ENCODE results near the gene REP15. TPM values are rescaled to one million over a fixed set of nuclear protein-coding genes. Genes with fewer than 3 reads are reported as not detected.
A peak's percentile ranks its signal among the peaks of the same experiment; 100 is the strongest.
"Not testable (repeated sequence)": the region's sequence is repeated elsewhere in the genome, so short reads cannot be mapped to it uniquely, and the experiment has no call there.

REP15 gene
- total RNA-seq (ENCODE audit: insufficient read depth, low replicate concordance), result 1.9 TPM

- no peak for DNase-seq (ENCODE audit: low spot score)
Measured at GRCh38 chr12:27696293-27696652, at the start of gene REP15. Gene REP15, plus strand, starts transcription at chr12:27696447. Its CDS starts 116 bp downstream, at chr12:27696563.

- no peak for DNase-seq (ENCODE audit: low spot score)
Measured at GRCh38 chr12:27650011-27650410, 46.2 kb upstream of the REP15 start.

GRCh38 chr12:27651201-27651600 lies 45.0 kb upstream of the REP15 start:
- DNase-seq (ENCODE audit: low spot score), result no peak

GRCh38 chr12:27652174-27652763 lies 44.0 kb upstream of the REP15 start:
- peak; percentile 88 for DNase-seq (ENCODE audit: low spot score)

- DNase-seq (ENCODE audit: low spot score), result no peak
Measured at GRCh38 chr12:27653661-27654060, 42.6 kb upstream of the REP15 start.

- not testable (repeated sequence) for DNase-seq (ENCODE audit: low spot score)
Measured at GRCh38 chr12:27655476-27655875, 40.8 kb upstream of the REP15 start.

- no peak for DNase-seq (ENCODE audit: low spot score)
Measured at GRCh38 chr12:27657296-27657695, 39.0 kb upstream of the REP15 start.

GRCh38 chr12:27665704-27666103 lies 30.5 kb upstream of the REP15 start:
- DNase-seq (ENCODE audit: low spot score), result no peak

GRCh38 chr12:27666510-27666909 lies 29.7 kb upstream of the REP15 start:
- DNase-seq (ENCODE audit: low spot score), result no peak

GRCh38 chr12:27667540-27667939 lies 28.7 kb upstream of the REP15 start:
- DNase-seq (ENCODE audit: low spot score), result no peak

- no peak for DNase-seq (ENCODE audit: low spot score)
Measured at GRCh38 chr12:27672051-27672450, 24.2 kb upstream of the REP15 start.

- DNase-seq (ENCODE audit: low spot score), result no peak
Measured at GRCh38 chr12:27672643-27673042, 23.6 kb upstream of the REP15 start.

GRCh38 chr12:27673101-27673718 lies 23.0 kb upstream of the REP15 start:
- DNase-seq (ENCODE audit: low spot score), result peak; percentile 35

GRCh38 chr12:27674989-27675388 lies 21.3 kb upstream of the REP15 start:
- DNase-seq (ENCODE audit: low spot score), result no peak

- DNase-seq (ENCODE audit: low spot score), result no peak
Measured at GRCh38 chr12:27680619-27681018, 15.6 kb upstream of the REP15 start.

- no peak for DNase-seq (ENCODE audit: low spot score)
Measured at GRCh38 chr12:27682534-27682933, 13.7 kb upstream of the REP15 start.

GRCh38 chr12:27685274-27685673 lies 11.0 kb upstream of the REP15 start:
- no peak for DNase-seq (ENCODE audit: low spot score)

- DNase-seq (ENCODE audit: low spot score), result no peak
Measured at GRCh38 chr12:27686147-27686546, 10.1 kb upstream of the REP15 start.

- DNase-seq (ENCODE audit: low spot score), result no peak
Measured at GRCh38 chr12:27688671-27689070, 7.6 kb upstream of the REP15 start.

- DNase-seq (ENCODE audit: low spot score), result no peak
Measured at GRCh38 chr12:27689558-27690180, 6.6 kb upstream of the REP15 start.

- DNase-seq (ENCODE audit: low spot score), result no peak
Measured at GRCh38 chr12:27693403-27693802, 2.8 kb upstream of the REP15 start.

GRCh38 chr12:27695556-27696292 lies 523 bp upstream of the REP15 start:
- no peak for DNase-seq (ENCODE audit: low spot score)

Data from umbilical cord (tissue), 2 donors.